Body of pancreas (tissue), 4 donors: ENCODE results near the gene NSA2.

Experiments
- POLR2A ChIP-seq, 3 donors: fragments of 450-650 bp; IDR thresholded peaks; one replicate each; pipeline ENCODE4 v1.6.1; 2016; ENCODE audit warnings: antibody characterized with exemption in 3 of 3, mild to moderate bottlenecking in 2 of 3
- TF ChIP-seq, protein P1 (sequence below), 7 experiments: fragments of 450-650 bp in 4 of 7; fragments of 200-600 bp in 3 of 7; sonication (generic) in 3 of 7; IDR thresholded peaks; one replicate each; pipeline ENCODE4 v1.5.1; 2016 to 2019; ENCODE audit warnings: antibody characterized with exemption in 7 of 7

DNA sequence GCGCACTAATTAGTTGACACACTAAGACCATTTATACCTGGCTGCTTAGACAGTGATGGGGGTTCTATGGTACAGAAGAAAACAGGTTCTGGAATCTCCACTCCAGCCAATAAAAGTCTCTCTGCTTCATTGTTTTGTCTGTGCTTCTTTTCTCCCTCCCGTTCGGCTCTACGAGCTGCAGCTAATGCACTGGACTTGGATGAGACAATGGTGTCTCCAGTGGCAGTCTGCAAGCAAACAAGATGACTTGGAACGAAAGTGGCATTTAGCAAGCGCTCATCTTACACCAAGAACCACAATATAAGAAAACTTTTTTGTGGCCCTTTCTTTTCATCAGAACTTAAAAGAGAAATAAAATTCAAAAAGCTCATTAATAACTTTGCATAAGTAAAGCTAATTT, 30.3 kb upstream of the NSA2 start:
- TF ChIP-seq, protein P1, sequence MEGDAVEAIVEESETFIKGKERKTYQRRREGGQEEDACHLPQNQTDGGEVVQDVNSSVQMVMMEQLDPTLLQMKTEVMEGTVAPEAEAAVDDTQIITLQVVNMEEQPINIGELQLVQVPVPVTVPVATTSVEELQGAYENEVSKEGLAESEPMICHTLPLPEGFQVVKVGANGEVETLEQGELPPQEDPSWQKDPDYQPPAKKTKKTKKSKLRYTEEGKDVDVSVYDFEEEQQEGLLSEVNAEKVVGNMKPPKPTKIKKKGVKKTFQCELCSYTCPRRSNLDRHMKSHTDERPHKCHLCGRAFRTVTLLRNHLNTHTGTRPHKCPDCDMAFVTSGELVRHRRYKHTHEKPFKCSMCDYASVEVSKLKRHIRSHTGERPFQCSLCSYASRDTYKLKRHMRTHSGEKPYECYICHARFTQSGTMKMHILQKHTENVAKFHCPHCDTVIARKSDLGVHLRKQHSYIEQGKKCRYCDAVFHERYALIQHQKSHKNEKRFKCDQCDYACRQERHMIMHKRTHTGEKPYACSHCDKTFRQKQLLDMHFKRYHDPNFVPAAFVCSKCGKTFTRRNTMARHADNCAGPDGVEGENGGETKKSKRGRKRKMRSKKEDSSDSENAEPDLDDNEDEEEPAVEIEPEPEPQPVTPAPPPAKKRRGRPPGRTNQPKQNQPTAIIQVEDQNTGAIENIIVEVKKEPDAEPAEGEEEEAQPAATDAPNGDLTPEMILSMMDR (IDR thresholded peaks at IDR 0.05): no peak
- no peak for TF ChIP-seq POLR2A (IDR thresholded peaks at IDR 0.05)
